ENCODE measurements around the gene L1CAM. TPM values are rescaled to one million over a fixed set of nuclear protein-coding genes. Genes with fewer than 3 reads are reported as not detected.

The L1CAM gene
- total and polyA plus RNA-seq, 4 donors = 0.28 to 0.59 (median 0.39) TPM; not detected in 1

GRCh38 chrX:153868576-153869472 lies 17.1 kb downstream of the L1CAM start:
- Histone ChIP-seq H3K4me3 (ENCODE audit: low read depth in 1 of 3, low read length in 3 of 3) (no peak overlapping the region), H3K27me3 (ENCODE audit: control insufficient read depth in 4 of 4, insufficient read depth in 4 of 4, low read length in 3 of 4) (no peaks in the 10 kb centered on the region), H3K36me3 (ENCODE audit: control insufficient read depth in 4 of 4, insufficient read depth in 3 of 4, low read depth in 1 of 4, low read length in 3 of 4) (no peaks in the 10 kb centered on the region), H3K4me1 (ENCODE audit: control insufficient read depth in 4 of 4, insufficient read depth in 4 of 4, low read length in 3 of 4) (no peaks in the 10 kb centered on the region), H3K9ac (ENCODE audit: low read depth in 1 of 2, low read length in 2 of 2) (no peak overlapping the region), H3K27ac (ENCODE audit: low read depth in 1 of 2, low read length in 2 of 2) (no peak overlapping the region), H3K9me3 (ENCODE audit: control insufficient read depth in 4 of 4, low read length in 3 of 4) (no peaks in the 10 kb centered on the region)
- 90% methylated on average over 26 of the region's 26 CpGs for WGBS
- no peak for DNase-seq (ENCODE audit: low spot score)
- TF ChIP-seq YY1 (IDR thresholded peaks at IDR 0.05) = no peak
- TF ChIP-seq, protein P1, sequence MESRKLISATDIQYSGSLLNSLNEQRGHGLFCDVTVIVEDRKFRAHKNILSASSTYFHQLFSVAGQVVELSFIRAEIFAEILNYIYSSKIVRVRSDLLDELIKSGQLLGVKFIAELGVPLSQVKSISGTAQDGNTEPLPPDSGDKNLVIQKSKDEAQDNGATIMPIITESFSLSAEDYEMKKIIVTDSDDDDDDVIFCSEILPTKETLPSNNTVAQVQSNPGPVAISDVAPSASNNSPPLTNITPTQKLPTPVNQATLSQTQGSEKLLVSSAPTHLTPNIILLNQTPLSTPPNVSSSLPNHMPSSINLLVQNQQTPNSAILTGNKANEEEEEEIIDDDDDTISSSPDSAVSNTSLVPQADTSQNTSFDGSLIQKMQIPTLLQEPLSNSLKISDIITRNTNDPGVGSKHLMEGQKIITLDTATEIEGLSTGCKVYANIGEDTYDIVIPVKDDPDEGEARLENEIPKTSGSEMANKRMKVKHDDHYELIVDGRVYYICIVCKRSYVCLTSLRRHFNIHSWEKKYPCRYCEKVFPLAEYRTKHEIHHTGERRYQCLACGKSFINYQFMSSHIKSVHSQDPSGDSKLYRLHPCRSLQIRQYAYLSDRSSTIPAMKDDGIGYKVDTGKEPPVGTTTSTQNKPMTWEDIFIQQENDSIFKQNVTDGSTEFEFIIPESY (IDR thresholded peaks at IDR 0.05) = no peak

GRCh38 chrX:153867671-153868070 lies 18.3 kb downstream of the L1CAM start:
- H3K4me3 ChIP-seq (ENCODE audit: low read depth in 1 of 3, low read length in 3 of 3) = no peak overlapping the region
- 88% methylated on average over 13 of the region's 13 CpGs for WGBS
- TF ChIP-seq FOXA2 (IDR thresholded peaks at IDR 0.05) (no peak), SP1 (IDR thresholded peaks at IDR 0.05) (no peak), MAX (IDR thresholded peaks at IDR 0.05) (no peak), HNF4A (conservative IDR thresholded peaks at IDR 0.05) (no peak), CTCF (IDR thresholded peaks at IDR 0.05; ENCODE audit: low read depth, low read length, missing input control) (no peak), HNF4G (IDR thresholded peaks at IDR 0.05) (no peak), RAD21 (IDR thresholded peaks at IDR 0.05) (no peak), EGR1 (IDR thresholded peaks at IDR 0.05; ENCODE audit: low read depth in 2 of 2) (no peak), JUND (IDR thresholded peaks at IDR 0.05) (no peak), GABPA (IDR thresholded peaks at IDR 0.05 in 1 of 2, conservative IDR thresholded peaks at IDR 0.05 in 1 of 2) (no peak)
- TF ChIP-seq, protein P2, sequence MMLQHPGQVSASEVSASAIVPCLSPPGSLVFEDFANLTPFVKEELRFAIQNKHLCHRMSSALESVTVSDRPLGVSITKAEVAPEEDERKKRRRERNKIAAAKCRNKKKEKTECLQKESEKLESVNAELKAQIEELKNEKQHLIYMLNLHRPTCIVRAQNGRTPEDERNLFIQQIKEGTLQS (IDR thresholded peaks at IDR 0.05) = no peak
- TF ChIP-seq, protein P1 (IDR thresholded peaks at IDR 0.05) = no peak
- TF ChIP-seq, protein P3, sequence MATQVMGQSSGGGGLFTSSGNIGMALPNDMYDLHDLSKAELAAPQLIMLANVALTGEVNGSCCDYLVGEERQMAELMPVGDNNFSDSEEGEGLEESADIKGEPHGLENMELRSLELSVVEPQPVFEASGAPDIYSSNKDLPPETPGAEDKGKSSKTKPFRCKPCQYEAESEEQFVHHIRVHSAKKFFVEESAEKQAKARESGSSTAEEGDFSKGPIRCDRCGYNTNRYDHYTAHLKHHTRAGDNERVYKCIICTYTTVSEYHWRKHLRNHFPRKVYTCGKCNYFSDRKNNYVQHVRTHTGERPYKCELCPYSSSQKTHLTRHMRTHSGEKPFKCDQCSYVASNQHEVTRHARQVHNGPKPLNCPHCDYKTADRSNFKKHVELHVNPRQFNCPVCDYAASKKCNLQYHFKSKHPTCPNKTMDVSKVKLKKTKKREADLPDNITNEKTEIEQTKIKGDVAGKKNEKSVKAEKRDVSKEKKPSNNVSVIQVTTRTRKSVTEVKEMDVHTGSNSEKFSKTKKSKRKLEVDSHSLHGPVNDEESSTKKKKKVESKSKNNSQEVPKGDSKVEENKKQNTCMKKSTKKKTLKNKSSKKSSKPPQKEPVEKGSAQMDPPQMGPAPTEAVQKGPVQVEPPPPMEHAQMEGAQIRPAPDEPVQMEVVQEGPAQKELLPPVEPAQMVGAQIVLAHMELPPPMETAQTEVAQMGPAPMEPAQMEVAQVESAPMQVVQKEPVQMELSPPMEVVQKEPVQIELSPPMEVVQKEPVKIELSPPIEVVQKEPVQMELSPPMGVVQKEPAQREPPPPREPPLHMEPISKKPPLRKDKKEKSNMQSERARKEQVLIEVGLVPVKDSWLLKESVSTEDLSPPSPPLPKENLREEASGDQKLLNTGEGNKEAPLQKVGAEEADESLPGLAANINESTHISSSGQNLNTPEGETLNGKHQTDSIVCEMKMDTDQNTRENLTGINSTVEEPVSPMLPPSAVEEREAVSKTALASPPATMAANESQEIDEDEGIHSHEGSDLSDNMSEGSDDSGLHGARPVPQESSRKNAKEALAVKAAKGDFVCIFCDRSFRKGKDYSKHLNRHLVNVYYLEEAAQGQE (IDR thresholded peaks at IDR 0.05) = no peak
- H3K9me3 ChIP-seq (ENCODE audit: control insufficient read depth in 4 of 4, low read length in 3 of 4) = no peaks in the 10 kb centered on the region
- no peaks in the 10 kb centered on the region for H3K36me3 ChIP-seq (ENCODE audit: control insufficient read depth in 4 of 4, insufficient read depth in 3 of 4, low read depth in 1 of 4, low read length in 3 of 4)
- H3K4me1 ChIP-seq (ENCODE audit: control insufficient read depth in 4 of 4, insufficient read depth in 4 of 4, low read length in 3 of 4) = no peaks in the 10 kb centered on the region
- H3K9ac ChIP-seq (ENCODE audit: low read depth in 1 of 2, low read length in 2 of 2) = no peak overlapping the region
- no peak for DNase-seq (ENCODE audit: low spot score)
- no peak overlapping the region for H3K27ac ChIP-seq (ENCODE audit: low read depth in 1 of 2, low read length in 2 of 2)
- no peaks in the 10 kb centered on the region for H3K27me3 ChIP-seq (ENCODE audit: control insufficient read depth in 4 of 4, insufficient read depth in 4 of 4, low read length in 3 of 4)
